Measurements from ENCODE around the gene ACY1.

DNA sequence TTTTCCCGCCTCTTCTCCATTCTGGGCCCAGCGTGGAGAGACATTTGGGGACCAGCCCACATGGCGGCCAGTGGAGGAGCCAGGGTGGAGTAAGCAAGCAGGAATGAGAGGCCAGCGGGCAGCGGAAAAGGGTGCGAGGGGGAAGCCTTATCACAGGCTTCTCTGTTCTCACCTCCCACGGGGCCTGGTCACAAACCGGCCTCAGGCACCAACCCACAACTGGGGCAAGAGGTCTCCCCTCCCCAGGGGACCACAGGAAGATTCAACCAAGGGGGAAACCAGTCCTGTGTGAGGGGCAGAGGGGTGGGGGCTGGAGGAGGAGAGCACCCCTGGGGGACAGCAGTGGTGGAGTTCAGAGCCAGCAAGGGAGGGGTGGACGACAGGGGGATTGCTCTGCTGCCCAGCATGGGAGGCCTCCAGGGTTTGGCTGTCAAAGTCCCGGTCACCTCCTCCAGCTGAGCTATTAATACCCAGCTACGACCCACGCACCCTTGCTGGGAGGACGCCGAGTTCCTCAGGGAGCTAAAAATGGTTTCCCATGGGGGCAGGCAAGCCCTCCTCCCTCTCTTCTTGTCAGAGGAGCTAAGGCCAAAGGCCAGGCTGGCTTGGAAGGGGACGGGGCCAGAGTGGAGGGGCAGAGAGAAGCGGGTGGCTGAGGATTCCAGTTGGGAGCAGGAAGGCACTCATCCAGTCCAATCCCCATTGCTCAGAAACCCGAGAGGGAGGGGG, 36.2 kb downstream of the ACY1 start:
- TF ChIP-seq ZFP30 (CRISPR knock-in tag; IDR thresholded peaks at IDR 0.05) (no peak), ZFP3 (CRISPR knock-in tag; IDR thresholded peaks at IDR 0.05) (no peak), ESRRG (CRISPR knock-in tag; IDR thresholded peaks at IDR 0.05) (no peak)
